GM19240 (cell line): Measurements from ENCODE around the gene SEPTIN11.
"Not testable (repeated sequence)": the region's sequence is repeated elsewhere in the genome, so short reads cannot be mapped to it uniquely, and the experiment has no call there.

Experiments used
- DNase-seq: peaks from one replicate; pipeline ENCODE4 v3.0.0; 2011; ENCODE audit warnings: low spot score; ENCODE audit not compliant: insufficient read length

The SEPTIN11 gene

GRCh38 chr4:76952071-76952470 lies 2.5 kb downstream of the SEPTIN11 start:
- DNase-seq: no peak

- DNase-seq: no peak
Observed at GRCh38 chr4:76952656-76953582, 3.4 kb downstream of the SEPTIN11 start.

GRCh38 chr4:76953956-76954355 lies 4.4 kb downstream of the SEPTIN11 start:
- DNase-seq: no peak

GRCh38 chr4:76954489-76954888 lies 4.9 kb downstream of the SEPTIN11 start:
- DNase-seq: no peak

GRCh38 chr4:76955182-76955581 lies 5.6 kb downstream of the SEPTIN11 start:
- no peak for DNase-seq

GRCh38 chr4:76957004-76957738 lies 7.6 kb downstream of the SEPTIN11 start:
- DNase-seq: no peak

- DNase-seq: no peak
Observed at GRCh38 chr4:76958891-76959290, 9.3 kb downstream of the SEPTIN11 start.

GRCh38 chr4:76960014-76960413 lies 10.5 kb downstream of the SEPTIN11 start:
- no peak for DNase-seq

- DNase-seq: no peak
Observed at GRCh38 chr4:76962406-76963130, 13.0 kb downstream of the SEPTIN11 start.

GRCh38 chr4:76963131-76963750 lies 13.7 kb downstream of the SEPTIN11 start:
- no peak for DNase-seq

GRCh38 chr4:76963927-76964326 lies 14.4 kb downstream of the SEPTIN11 start:
- DNase-seq: not testable (repeated sequence)

GRCh38 chr4:76964769-76965168 lies 15.2 kb downstream of the SEPTIN11 start:
- DNase-seq: no peak

- no peak for DNase-seq
Observed at GRCh38 chr4:76965866-76966579, 16.5 kb downstream of the SEPTIN11 start.

- no peak for DNase-seq
Observed at GRCh38 chr4:76968937-76969336, 19.4 kb downstream of the SEPTIN11 start.

- no peak for DNase-seq
Observed at GRCh38 chr4:76969495-76969894, 19.9 kb downstream of the SEPTIN11 start.

- no peak for DNase-seq
Observed at GRCh38 chr4:76969941-76970529, 20.5 kb downstream of the SEPTIN11 start.

- no peak for DNase-seq
Observed at GRCh38 chr4:76972306-76972705, 22.8 kb downstream of the SEPTIN11 start.

GRCh38 chr4:76974150-76974549 lies 24.6 kb downstream of the SEPTIN11 start:
- DNase-seq: no peak

GRCh38 chr4:76977113-76977512 lies 27.6 kb downstream of the SEPTIN11 start:
- DNase-seq: no peak

- DNase-seq: no peak
Observed at GRCh38 chr4:76977736-76978350, 28.3 kb downstream of the SEPTIN11 start.
